ENCODE results near the gene XXYLT1. TPM values are rescaled to one million over a fixed set of nuclear protein-coding genes. Genes with fewer than 3 reads are reported as not detected.

The XXYLT1 gene
- total and polyA plus RNA-seq, 2 of the 8 experiments (the other 6 are each of a cell fraction or from before 2014, with no cell fraction given): 18.9 to 23.8 TPM

GRCh38 chr3:195213639-195214315 is 57.2 kb downstream of the XXYLT1 start:
- Histone ChIP-seq H3K79me1 (ENCODE audit: low read depth, low read length) (peaks cover 13% of the 10 kb centered on the region), H2BK5ac (ENCODE audit: low read depth, low read length) (no peak overlapping the region; the same call in 1 of the 2 replicates), H3K9ac (replicated peaks in 1 of 4; ENCODE audit: extremely low read depth in 1 of 4, low read depth in 3 of 4, low read length in 3 of 4) (no peak overlapping the region), H2BK20ac (ENCODE audit: low read length) (peak overlapping the region; percentile 1; the same call in 1 of the 2 replicates), H3K79me2 (ENCODE audit: control insufficient read depth in 1 of 2, insufficient read depth in 2 of 2, low read length in 2 of 2) (peaks cover 0 to 47% of the 10 kb centered on the region in 2 experiments; a peak in 3 of 4 replicates), H3K4me2 (ENCODE audit: insufficient read depth in 1 of 2, low read depth in 2 of 2, low read length in 2 of 2) (no peak overlapping the region), H3K27ac (ENCODE audit: low read depth, low read length) (peak overlapping the region; percentile 34; the same call in 1 of the 2 replicates), H3K4ac (replicated peaks; ENCODE audit: insufficient read length, low read depth, low read length) (no peak overlapping the region), H4K8ac (ENCODE audit: extremely low read depth, insufficient read depth, low read length) (no peak overlapping the region), H3K14ac (ENCODE audit: insufficient read length) (no peak overlapping the region), H2BK15ac (ENCODE audit: low read length) (no peak overlapping the region), H3K56ac (replicated peaks; ENCODE audit: insufficient read length, low read depth, low read length) (no peak overlapping the region), H4K5ac (ENCODE audit: insufficient read length, low read depth, low read length) (no peak overlapping the region), H3K18ac (ENCODE audit: extremely low read depth, low read length) (no peak overlapping the region), H3K23ac (ENCODE audit: insufficient read length) (no peak overlapping the region), H2BK120ac (replicated peaks; ENCODE audit: low read depth, low read length) (no peak overlapping the region), H3K36me3 (ENCODE audit: control insufficient read depth in 2 of 4, insufficient read depth in 4 of 4, low read length in 3 of 4) (no peaks in the 10 kb centered on the region), H2AFZ (ENCODE audit: low read length) (no peak overlapping the region), H3K9me3 (ENCODE audit: insufficient read depth in 2 of 2, low read depth in 1 of 2, low read length in 1 of 2) (no peaks in the 10 kb centered on the region), H3K23me2 (ENCODE audit: low read depth, low read length) (no peaks in the 10 kb centered on the region), H3K27me3 (replicated peaks in 1 of 4; ENCODE audit: control insufficient read depth in 3 of 4, extremely low read depth in 1 of 4, insufficient read depth in 3 of 4, low read length in 3 of 4) (no peaks in the 10 kb centered on the region), H3K4me3 (ENCODE audit: extremely low read depth in 1 of 4, insufficient read depth in 2 of 4, low read depth in 3 of 4, low read length in 4 of 4) (no peak overlapping the region), H4K91ac (replicated peaks; ENCODE audit: insufficient read length, low read length) (no peak overlapping the region), H2BK12ac (ENCODE audit: low read depth, low read length) (no peak overlapping the region), H3K4me1 (replicated peaks in 1 of 4; ENCODE audit: control insufficient read depth in 3 of 4, insufficient read depth in 4 of 4, low read length in 3 of 4) (peaks cover 0 to 21% (median 12%) of the 10 kb centered on the region in 4 experiments; a peak in 6 of 7 replicates), H4K20me1 (replicated peaks in 1 of 2; ENCODE audit: control insufficient read depth in 1 of 2, insufficient read depth in 2 of 2, low read length in 2 of 2) (peaks cover 0 to 7% of the 10 kb centered on the region in 2 experiments), H2AK5ac (ENCODE audit: low read depth, low read length) (0 out of 2 replicates have a peak overlapping the region, but pooled peaks have one; percentile 67)
- whole genome bisulfite sequencing, 2 experiments (ENCODE audit: extremely low coverage in 1 of 2, insufficient coverage in 1 of 2, insufficient read length in 1 of 2, insufficient replicate concordance in 2 of 2, low coverage in 1 of 2, low lambda C conversion rate in 2 of 2, missing lambda C conversion rate in 1 of 2): 74% methylated on average over 9 of the region's 9 CpGs; no CpG with 5 or more reads in 1 of the 2 experiments
- TF ChIP-seq HDAC6 (IDR thresholded peaks at IDR 0.05; ENCODE audit: low read depth, low read length): no peak
- TF ChIP-seq ATF2 (IDR thresholded peaks at IDR 0.05; ENCODE audit: low read length): no peak
- TF ChIP-seq FOSL1 (IDR thresholded peaks at IDR 0.05; ENCODE audit: insufficient read depth, low read depth, low read length): no peak
- TF ChIP-seq USF2 (IDR thresholded peaks at IDR 0.05; ENCODE audit: low read length): no peak
- FAIRE-seq (no peak), DNase-seq (ENCODE audit: low read depth in 1 of 2, low spot score in 2 of 2) (no peak)
- ChIA-PET CTCF (ENCODE audit: partially characterized antibody) (no interaction called here), POLR2A (ENCODE audit: partially characterized antibody) (interaction anchor here (0.9 kb wide), 1 partner anchor 42 kb away, joined by 3 read pairs; no protein-coding TSS in a partner anchor)
